Stimulated activated CD4-positive, alpha-beta T cell treated with anti-CD3 and anti-CD28 coated beads, Interleukin-1b, Interleukin-23, amount 100 ng/mL, for 24 hours (primary cell): ENCODE results near the gene RLIM.
A peak's percentile ranks its signal among the peaks of the same experiment; 100 is the strongest.
"Not testable (repeated sequence)": the region's sequence is repeated elsewhere in the genome, so short reads cannot be mapped to it uniquely, and the experiment has no call there.

Experiments
- DNase-seq, 4 experiments: peaks; one replicate each; pipeline ENCODE4 v3.0.0-alpha.2; 2020; ENCODE audit warnings: low read depth in 4 of 4, low spot score in 1 of 4

RLIM gene

GRCh38 chrX:74614093-74614909 lies at the start of gene RLIM:
RLIM (minus strand) TSS chrX:74614624; CDS start chrX:74595977, 18,647 bp downstream.
- peak; percentile 59 to 83 (median 74) for DNase-seq

- no peak for DNase-seq
Observed at GRCh38 chrX:74656079-74656745, 41.8 kb upstream of the RLIM start.

DNA sequence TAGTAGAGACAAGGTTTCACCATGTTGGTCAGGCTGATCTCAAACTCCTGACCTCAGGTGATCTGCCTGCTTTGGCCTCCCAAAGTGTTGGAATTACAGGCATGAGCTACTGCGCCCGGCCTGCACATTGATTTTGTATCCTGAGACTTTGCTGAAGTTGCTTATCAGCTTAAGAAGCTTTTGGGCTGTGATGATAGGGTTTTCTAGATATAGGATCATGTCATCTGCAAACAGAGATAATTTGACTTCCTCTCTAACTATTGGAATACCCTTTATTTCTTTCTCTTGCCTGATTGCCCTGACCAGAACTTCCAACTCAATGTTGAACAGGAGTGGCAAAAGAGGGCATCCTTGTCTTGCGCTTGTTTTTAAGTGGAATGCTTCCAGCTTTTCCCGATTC lies 40.5 kb upstream of the RLIM start:
- not testable (repeated sequence) for DNase-seq

GRCh38 chrX:74636749-74637314 lies 22.4 kb upstream of the RLIM start:
- DNase-seq, result no peak

DNA sequence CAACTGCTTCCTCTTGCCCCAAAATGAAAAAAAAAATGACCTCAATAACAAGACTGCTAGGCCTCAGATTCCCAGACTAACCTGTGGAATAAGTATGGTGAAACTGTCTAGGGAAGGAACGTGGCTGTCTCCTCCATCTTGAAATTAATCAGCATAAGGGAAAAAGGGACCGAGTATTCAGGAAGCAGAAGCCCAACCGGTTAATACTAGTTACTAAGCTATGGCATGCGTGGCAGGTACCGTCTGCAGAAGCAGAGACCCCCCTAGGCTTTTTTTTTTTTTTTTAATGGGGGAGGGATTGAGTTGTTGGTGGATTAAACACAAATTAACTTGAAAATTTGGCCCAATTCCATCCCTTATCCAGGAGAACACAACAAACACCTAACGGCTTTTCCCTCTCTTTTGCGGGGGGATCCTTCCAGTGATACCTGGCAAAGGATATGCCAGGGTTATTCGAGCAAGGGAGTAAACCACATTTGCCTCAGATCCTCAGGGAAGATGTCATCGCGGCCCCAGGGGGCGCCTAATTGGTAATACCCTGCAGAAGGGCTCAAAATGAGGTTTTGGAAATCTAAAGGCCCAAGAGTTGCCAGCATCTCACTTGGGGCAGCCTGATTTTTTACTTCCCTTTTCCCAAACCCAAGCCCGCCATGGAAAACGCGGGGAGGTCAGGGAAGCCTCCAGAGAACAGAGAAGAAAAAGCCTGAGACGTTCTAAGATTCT lies 893 bp downstream of the RLIM start:
- no peak for DNase-seq

GRCh38 chrX:74606799-74607198 lies 7.6 kb downstream of the RLIM start:
- no peak for DNase-seq

GRCh38 chrX:74606342-74606741 lies 8.1 kb downstream of the RLIM start:
- no peak for DNase-seq

- DNase-seq, result no peak
Observed at GRCh38 chrX:74603040-74603439, 11.4 kb downstream of the RLIM start.

- no peak for DNase-seq
Observed at GRCh38 chrX:74602142-74602541, 12.3 kb downstream of the RLIM start.

GRCh38 chrX:74593593-74593992 lies 20.8 kb downstream of the RLIM start:
- no peak for DNase-seq

- DNase-seq, result no peak
Observed at GRCh38 chrX:74585766-74586165, 28.7 kb downstream of the RLIM start.

DNA sequence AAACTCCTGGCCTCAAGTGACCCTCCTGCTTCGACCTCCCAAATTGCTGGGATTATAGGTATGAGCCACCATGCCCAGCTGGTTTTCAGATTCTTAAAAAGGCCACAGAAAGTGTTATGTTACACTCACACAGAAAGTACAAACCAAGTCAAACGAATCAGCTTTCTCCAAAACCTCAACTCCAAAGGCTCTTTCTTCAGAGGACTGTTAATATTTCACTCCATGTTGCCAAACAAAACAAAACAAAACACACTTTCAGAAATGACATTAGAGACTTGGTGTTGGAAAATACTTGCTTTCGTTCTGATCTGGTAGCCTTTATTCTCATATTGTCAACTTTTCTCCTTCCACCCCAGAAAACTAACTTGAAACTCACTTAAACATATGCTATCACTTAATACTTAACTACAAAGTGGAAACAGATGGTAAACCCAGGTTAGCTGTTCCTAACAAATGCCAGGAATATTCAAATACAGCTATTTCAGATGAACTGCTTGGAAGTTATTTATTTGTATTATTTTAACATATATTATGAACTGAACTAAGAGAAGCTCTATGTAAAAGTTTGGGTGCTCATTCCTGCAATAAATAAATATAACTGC lies 34.7 kb downstream of the RLIM start:
- DNase-seq, result no peak

- no peak for DNase-seq
Observed at GRCh38 chrX:74578137-74578536, 36.3 kb downstream of the RLIM start.

DNA sequence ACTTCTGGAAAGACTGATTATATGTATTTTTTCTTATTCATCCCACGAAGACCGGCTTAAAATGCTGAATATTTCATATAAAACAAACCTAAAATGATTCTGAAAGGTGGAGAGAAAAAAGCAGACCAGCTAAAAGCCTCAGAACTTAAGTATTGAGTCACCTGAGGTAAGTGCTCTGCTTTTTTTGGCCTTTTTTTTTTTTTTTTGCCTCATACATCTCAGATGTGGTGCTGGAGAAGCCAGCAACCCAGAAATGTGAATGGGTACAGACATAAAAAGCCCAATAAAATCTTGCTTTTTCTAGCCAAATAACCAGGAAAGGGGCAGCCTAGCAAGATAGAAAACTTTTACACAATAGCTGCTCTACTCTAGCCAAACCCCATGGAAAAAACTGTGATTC lies 57.0 kb downstream of the RLIM start:
- no peak for DNase-seq

DNA sequence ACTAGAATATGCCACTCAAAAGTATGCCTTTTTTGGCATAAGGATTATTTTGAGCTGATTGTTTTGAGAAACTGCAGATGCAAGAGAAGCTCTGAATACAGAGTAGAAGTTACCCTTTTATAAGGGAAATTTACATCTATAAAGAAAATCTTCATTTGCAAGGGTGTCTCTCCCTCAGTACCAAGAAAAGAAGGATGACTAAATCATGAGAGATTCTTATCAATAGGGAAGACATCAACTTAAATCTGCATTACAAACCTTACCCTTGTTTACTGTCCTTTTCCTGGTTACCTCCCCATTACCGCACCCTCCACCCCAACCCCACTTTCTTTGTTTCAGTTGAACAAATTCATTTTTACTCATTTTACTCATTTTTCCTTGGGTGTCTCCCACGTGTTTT lies 62.5 kb downstream of the RLIM start:
- DNase-seq, result no peak

GRCh38 chrX:74550295-74550802 lies 64.1 kb downstream of the RLIM start:
- peak; percentile 67 to 86 (median 70) for DNase-seq

- DNase-seq, result no peak
Observed at GRCh38 chrX:74546984-74547383, 67.4 kb downstream of the RLIM start.

GRCh38 chrX:74545880-74546523 lies 68.4 kb downstream of the RLIM start:
- no peak for DNase-seq

GRCh38 chrX:74540635-74541249 lies 73.7 kb downstream of the RLIM start:
- DNase-seq, result no peak

GRCh38 chrX:74536832-74537371 lies 77.5 kb downstream of the RLIM start:
- DNase-seq, result no peak
